Bronchial epithelial cell (primary cell): ENCODE measurements around the gene QSOX2. TPM values are rescaled to one million over a fixed set of nuclear protein-coding genes. Genes with fewer than 3 reads are reported as not detected.

Source experiments
- DNase-seq: peaks from one replicate; pipeline ENCODE4 v3.0.0-alpha.2; 2010; ENCODE audit warnings: low read depth
- FAIRE-seq: peaks from 2 replicates; lab custom pipeline; 2011; peaks lifted over from hg19 to GRCh38; lab: Jason Lieb, UNC
- H3K27me3 ChIP-seq: 2 replicates; pipeline ENCODE4 v1.5.1; 2011; ENCODE audit warnings: low read length; ENCODE audit not compliant: control insufficient read depth, insufficient read depth
- H3K36me3 ChIP-seq: 2 replicates; pipeline ENCODE4 v1.5.1; 2011; ENCODE audit warnings: low read length; ENCODE audit not compliant: control insufficient read depth, insufficient read depth
- H3K4me3 ChIP-seq: 2 replicates; pipeline ENCODE4 v1.5.1; 2011; ENCODE audit warnings: mild to moderate bottlenecking, low read depth, low read length, control low read depth
- CTCF ChIP-seq: IDR thresholded peaks from 2 replicates; pipeline ENCODE4 v1.5.1; 2011; ENCODE audit warnings: mild to moderate bottlenecking, moderate library complexity, low read length, control low read depth, inconsistent platforms; ENCODE audit not compliant: insufficient read depth, severe bottlenecking
- total RNA-seq: library from RNA; depleted of rRNA; stranded (reverse); fragments of >200 nt; gene quantifications from 2 replicates; pipeline ENCODE4 v1.2.1, GENCODE V29; 2014

Gene QSOX2
- total RNA-seq, 1 donor from 2014 or later = 12.1 TPM

- no peaks in the 10 kb centered on the region for H3K36me3 ChIP-seq
- DNase-seq (no peak), FAIRE-seq (no peak)
- no peak for TF ChIP-seq CTCF
- no peak overlapping the region for H3K4me3 ChIP-seq
- H3K27me3 ChIP-seq = peaks cover 2% of the 10 kb centered on the region
Observed at GRCh38 chr9:136287960-136288753, 42.5 kb upstream of the QSOX2 start.

- Histone ChIP-seq H3K4me3 (no peak overlapping the region), H3K27me3 (peaks cover 2% of the 10 kb centered on the region), H3K36me3 (no peaks in the 10 kb centered on the region)
- no peak for TF ChIP-seq CTCF
- DNase-seq (no peak), FAIRE-seq (no peak)
Observed at GRCh38 chr9:136286987-136287379, 41.4 kb upstream of the QSOX2 start.

GRCh38 chr9:136286359-136286986 lies 40.9 kb upstream of the QSOX2 start:
- FAIRE-seq = no peak
- TF ChIP-seq CTCF = no peak
- no peak for DNase-seq
- Histone ChIP-seq H3K36me3 (no peaks in the 10 kb centered on the region), H3K27me3 (peaks cover 2% of the 10 kb centered on the region), H3K4me3 (no peak overlapping the region)

- Histone ChIP-seq H3K27me3 (peaks cover 2% of the 10 kb centered on the region), H3K36me3 (no peaks in the 10 kb centered on the region), H3K4me3 (no peak overlapping the region)
- TF ChIP-seq CTCF = no peak
- DNase-seq = no peak
- FAIRE-seq = no peak
Observed at GRCh38 chr9:136285501-136286358, 40.1 kb upstream of the QSOX2 start.

GRCh38 chr9:136284951-136285350 lies 39.3 kb upstream of the QSOX2 start:
- DNase-seq (no peak), FAIRE-seq (no peak)
- no peaks in the 10 kb centered on the region for H3K36me3 ChIP-seq
- peaks cover 2% of the 10 kb centered on the region for H3K27me3 ChIP-seq
- no peak for TF ChIP-seq CTCF
- H3K4me3 ChIP-seq = no peak overlapping the region
